ENCODE measurements around the gene AKR1C4.

- no peak for TF ChIP-seq EP300 (IDR thresholded peaks at IDR 0.05; ENCODE audit: borderline replicate concordance)
- TF ChIP-seq TCF12 (IDR thresholded peaks at IDR 0.05; ENCODE audit: low read depth), result no peak
- no peak for TF ChIP-seq REST (IDR thresholded peaks at IDR 0.05; ENCODE audit: low read depth)
- TF ChIP-seq RAD21 (IDR thresholded peaks at IDR 0.05; ENCODE audit: low read depth), result no peak
- no peak for TF ChIP-seq CEBPB (IDR thresholded peaks at IDR 0.05)
- no peak for TF ChIP-seq FOXM1 (IDR thresholded peaks at IDR 0.05; ENCODE audit: borderline replicate concordance, low read depth)
- TF ChIP-seq TEAD4 (IDR thresholded peaks at IDR 0.05), result no peak
- no peak for TF ChIP-seq MAX (IDR thresholded peaks at IDR 0.05)
Measured at GRCh38 chr10:5243521-5243987, 46.9 kb downstream of the AKR1C4 start.

Measured in Ishikawa (cell line).